ENCODE measurements around the gene EML6. TPM values are rescaled to one million over a fixed set of nuclear protein-coding genes. Genes with fewer than 3 reads are reported as not detected.

EML6 gene
- total RNA-seq, 4 donors from 2014 or later, result 2.7 to 42.5 (median 11.9) TPM

DNA sequence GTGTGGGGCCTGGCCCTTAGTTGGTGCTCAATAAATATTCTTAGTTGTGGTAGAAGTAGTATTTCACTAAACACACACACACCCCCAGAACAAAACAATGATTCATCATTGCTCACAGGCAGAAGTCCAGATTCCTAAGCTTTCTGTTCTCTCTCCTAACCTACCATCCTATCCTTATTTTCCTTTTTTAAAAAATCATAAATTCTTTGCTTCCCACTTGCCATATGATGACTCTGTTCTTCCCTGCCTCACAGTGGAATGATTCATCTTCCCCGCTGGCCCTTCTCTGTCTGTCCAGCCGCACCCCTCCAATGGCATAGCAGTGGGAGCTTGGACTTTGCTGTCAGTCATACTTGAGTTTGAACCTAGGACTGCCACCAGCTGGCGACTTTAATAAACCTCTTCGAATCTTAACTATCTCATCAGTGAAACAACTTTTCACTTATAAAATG lies 5.2 kb downstream of the EML6 start:
- no peak overlapping the region for H3K27ac ChIP-seq
- H3K27me3 ChIP-seq, result no peaks in the 10 kb centered on the region
- no peak for TF ChIP-seq POLR2A (IDR thresholded peaks at IDR 0.05)
- DNase-seq (no peak), ATAC-seq (no peak)
- H3K4me3 ChIP-seq, result no peak overlapping the region
- no peaks in the 10 kb centered on the region for H3K36me3 ChIP-seq
- peaks cover 0 to 4% of the 10 kb centered on the region in 2 donors for H3K4me1 ChIP-seq
- intact Hi-C loops (cut with DNase I; ENCODE audit: low total_unique reads), result loop anchor here (10.0 kb wide), 1 partner anchor 964 kb away; the partner anchor contains the start of gene CHAC2
- H3K9me3 ChIP-seq, result no peaks in the 10 kb centered on the region
- in situ Hi-C loops (cut with MboI; ENCODE audit: low sequenced_read_pairs in 4 of 4), result no loop called here

- H3K4me3 ChIP-seq, result no peak overlapping the region
- H3K4me1 ChIP-seq, result no peaks in the 10 kb centered on the region
- no peaks in the 10 kb centered on the region for H3K9me3 ChIP-seq
- no peak for ATAC-seq
- DNase-seq, result no peak
- intact Hi-C loops (cut with DNase I; ENCODE audit: low total_unique reads), result no loop called here
- TF ChIP-seq POLR2A (IDR thresholded peaks at IDR 0.05), result no peak
- TF ChIP-seq, protein P1, sequence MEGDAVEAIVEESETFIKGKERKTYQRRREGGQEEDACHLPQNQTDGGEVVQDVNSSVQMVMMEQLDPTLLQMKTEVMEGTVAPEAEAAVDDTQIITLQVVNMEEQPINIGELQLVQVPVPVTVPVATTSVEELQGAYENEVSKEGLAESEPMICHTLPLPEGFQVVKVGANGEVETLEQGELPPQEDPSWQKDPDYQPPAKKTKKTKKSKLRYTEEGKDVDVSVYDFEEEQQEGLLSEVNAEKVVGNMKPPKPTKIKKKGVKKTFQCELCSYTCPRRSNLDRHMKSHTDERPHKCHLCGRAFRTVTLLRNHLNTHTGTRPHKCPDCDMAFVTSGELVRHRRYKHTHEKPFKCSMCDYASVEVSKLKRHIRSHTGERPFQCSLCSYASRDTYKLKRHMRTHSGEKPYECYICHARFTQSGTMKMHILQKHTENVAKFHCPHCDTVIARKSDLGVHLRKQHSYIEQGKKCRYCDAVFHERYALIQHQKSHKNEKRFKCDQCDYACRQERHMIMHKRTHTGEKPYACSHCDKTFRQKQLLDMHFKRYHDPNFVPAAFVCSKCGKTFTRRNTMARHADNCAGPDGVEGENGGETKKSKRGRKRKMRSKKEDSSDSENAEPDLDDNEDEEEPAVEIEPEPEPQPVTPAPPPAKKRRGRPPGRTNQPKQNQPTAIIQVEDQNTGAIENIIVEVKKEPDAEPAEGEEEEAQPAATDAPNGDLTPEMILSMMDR (IDR thresholded peaks at IDR 0.05 in 4 of 5, conservative IDR thresholded peaks at IDR 0.05 in 1 of 5), result no peak
- H3K27me3 ChIP-seq, result no peaks in the 10 kb centered on the region
- in situ Hi-C loops (cut with MboI; ENCODE audit: low sequenced_read_pairs in 4 of 4), result no loop called here
- no peak overlapping the region for H3K27ac ChIP-seq
- H3K36me3 ChIP-seq, result no peaks in the 10 kb centered on the region
These were observed 12.2 kb downstream of the EML6 start for GRCh38 chr2:54735636-54736035.

GRCh38 chr2:54738281-54738680 lies 14.8 kb downstream of the EML6 start:
- Histone ChIP-seq H3K36me3 (no peaks in the 10 kb centered on the region), H3K9me3 (no peaks in the 10 kb centered on the region), H3K4me1 (no peaks in the 10 kb centered on the region), H3K27me3 (no peaks in the 10 kb centered on the region), H3K4me3 (no peak overlapping the region), H3K27ac (no peak overlapping the region)
- ATAC-seq, result no peak
- in situ Hi-C loops (cut with MboI; ENCODE audit: low sequenced_read_pairs in 4 of 4), result no loop called here
- intact Hi-C loops (cut with DNase I; ENCODE audit: low total_unique reads), result no loop called here
- no peak for DNase-seq
- TF ChIP-seq, protein P1 (IDR thresholded peaks at IDR 0.05 in 4 of 5, conservative IDR thresholded peaks at IDR 0.05 in 1 of 5), result no peak
- no peak for TF ChIP-seq POLR2A (IDR thresholded peaks at IDR 0.05)

GRCh38 chr2:54740333-54740732 lies 16.9 kb downstream of the EML6 start:
- Histone ChIP-seq H3K9me3 (no peaks in the 10 kb centered on the region), H3K36me3 (no peaks in the 10 kb centered on the region), H3K27ac (no peak overlapping the region), H3K4me1 (no peaks in the 10 kb centered on the region), H3K4me3 (no peak overlapping the region), H3K27me3 (no peaks in the 10 kb centered on the region)
- intact Hi-C loops (cut with DNase I; ENCODE audit: low total_unique reads), result no loop called here
- DNase-seq (no peak), ATAC-seq (no peak)
- no peak for TF ChIP-seq POLR2A (IDR thresholded peaks at IDR 0.05)
- TF ChIP-seq, protein P1 (IDR thresholded peaks at IDR 0.05 in 4 of 5, conservative IDR thresholded peaks at IDR 0.05 in 1 of 5), result no peak
- in situ Hi-C loops (cut with MboI; ENCODE audit: low sequenced_read_pairs in 4 of 4), result no loop called here

DNA sequence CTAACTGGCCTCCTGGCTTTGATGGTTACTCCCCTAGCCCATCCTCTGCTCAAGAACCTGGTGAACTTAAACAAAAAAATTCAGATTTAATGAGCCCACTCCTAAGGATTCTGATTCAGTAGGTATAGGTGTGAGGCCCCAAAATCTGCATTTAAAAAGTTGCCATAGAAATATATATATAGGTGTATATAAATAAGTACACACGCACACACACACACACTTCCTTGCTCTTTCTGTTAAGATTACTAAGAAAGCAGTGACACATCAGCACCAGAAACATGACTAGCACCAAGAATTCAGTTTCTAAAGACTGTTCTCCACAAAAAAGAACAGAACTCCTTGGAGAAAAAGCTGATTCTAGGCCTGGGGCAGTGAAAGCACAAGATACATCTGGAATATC lies 17.8 kb downstream of the EML6 start:
- Histone ChIP-seq H3K9me3 (no peaks in the 10 kb centered on the region), H3K36me3 (no peaks in the 10 kb centered on the region), H3K27me3 (no peaks in the 10 kb centered on the region), H3K27ac (no peak overlapping the region), H3K4me3 (no peak overlapping the region), H3K4me1 (no peaks in the 10 kb centered on the region)
- in situ Hi-C loops (cut with MboI; ENCODE audit: low sequenced_read_pairs in 4 of 4) (no loop called here), intact Hi-C loops (cut with DNase I; ENCODE audit: low total_unique reads) (no loop called here)
- no peak for TF ChIP-seq POLR2A (IDR thresholded peaks at IDR 0.05)
- TF ChIP-seq, protein P1 (IDR thresholded peaks at IDR 0.05 in 4 of 5, conservative IDR thresholded peaks at IDR 0.05 in 1 of 5), result no peak
- DNase-seq (no peak), ATAC-seq (no peak)

Data from gastrocnemius medialis (tissue), 4 donors.